ENCODE measurements around the gene SMG9.

Gene SMG9

GRCh38 chr19:43751466-43752220 is 3.1 kb downstream of the SMG9 start:
- peaks cover 12 to 53% (median 40%) of the 10 kb centered on the region in 3 donors for H3K36me3 ChIP-seq
- no peak for DNase-seq
- intact Hi-C loops (cut with DNase I; ENCODE audit: low total_unique reads), result no loop called here
- peaks cover 0 to 32% (median 16%) of the 10 kb centered on the region in 4 donors for H3K4me1 ChIP-seq
- TF ChIP-seq CTCF (IDR thresholded peaks at IDR 0.05), result no peak
- no peaks in the 10 kb centered on the region for H3K9me3 ChIP-seq
- no peak overlapping the region for H3K4me3 ChIP-seq
- no peak overlapping the region for H3K27ac ChIP-seq
- no peaks in the 10 kb centered on the region for H3K27me3 ChIP-seq

GRCh38 chr19:43749898-43750297 is 4.9 kb downstream of the SMG9 start:
- no peak for DNase-seq
- H3K4me3 ChIP-seq, result no peak overlapping the region
- H3K36me3 ChIP-seq, result peaks cover 24 to 66% (median 52%) of the 10 kb centered on the region in 3 donors
- intact Hi-C loops (cut with DNase I; ENCODE audit: low total_unique reads), result no loop called here
- H3K4me1 ChIP-seq, result peaks cover 0 to 26% (median 16%) of the 10 kb centered on the region in 4 donors
- no peaks in the 10 kb centered on the region for H3K9me3 ChIP-seq
- H3K27me3 ChIP-seq, result no peaks in the 10 kb centered on the region
- no peak for TF ChIP-seq CTCF (IDR thresholded peaks at IDR 0.05)
- no peak overlapping the region for H3K27ac ChIP-seq

GRCh38 chr19:43749152-43749551 is 5.6 kb downstream of the SMG9 start:
- no peaks in the 10 kb centered on the region for H3K27me3 ChIP-seq
- H3K9me3 ChIP-seq, result no peaks in the 10 kb centered on the region
- peaks cover 0 to 25% (median 16%) of the 10 kb centered on the region in 4 donors for H3K4me1 ChIP-seq
- no peak overlapping the region for H3K4me3 ChIP-seq
- no peak for TF ChIP-seq CTCF (IDR thresholded peaks at IDR 0.05)
- H3K36me3 ChIP-seq, result peaks cover 31 to 74% (median 57%) of the 10 kb centered on the region in 3 donors
- intact Hi-C loops (cut with DNase I; ENCODE audit: low total_unique reads), result no loop called here
- no peak overlapping the region for H3K27ac ChIP-seq
- DNase-seq, result no peak

- H3K36me3 ChIP-seq, result peaks cover 31 to 79% (median 62%) of the 10 kb centered on the region in 3 donors
- no peak for TF ChIP-seq CTCF (IDR thresholded peaks at IDR 0.05)
- intact Hi-C loops (cut with DNase I; ENCODE audit: low total_unique reads), result no loop called here
These were observed 6.1 kb downstream of the SMG9 start for GRCh38 chr19:43748685-43749084.

GRCh38 chr19:43748205-43748594 is 6.6 kb downstream of the SMG9 start:
- intact Hi-C loops (cut with DNase I; ENCODE audit: low total_unique reads), result no loop called here
- DNase-seq, result no peak
- peaks cover 31 to 83% (median 67%) of the 10 kb centered on the region in 3 donors for H3K36me3 ChIP-seq

More at GRCh38 chr19:43748685-43749084, 6.1 kb downstream of the SMG9 start:
- H3K9me3 ChIP-seq, result no peaks in the 10 kb centered on the region
- DNase-seq, result no peak
- no peak overlapping the region for H3K27ac ChIP-seq
- no peaks in the 10 kb centered on the region for H3K27me3 ChIP-seq
- H3K4me1 ChIP-seq, result peaks cover 0 to 21% (median 14%) of the 10 kb centered on the region in 4 donors
- H3K4me3 ChIP-seq, result no peak overlapping the region

More at GRCh38 chr19:43748205-43748594, 6.6 kb downstream of the SMG9 start:
- TF ChIP-seq CTCF (IDR thresholded peaks at IDR 0.05), result no peak
- Histone ChIP-seq H3K27me3 (no peaks in the 10 kb centered on the region), H3K4me1 (peaks cover 0 to 17% (median 11%) of the 10 kb centered on the region in 4 donors), H3K27ac (no peak overlapping the region), H3K4me3 (no peak overlapping the region), H3K9me3 (no peaks in the 10 kb centered on the region)

Data from tibial artery (tissue), 4 donors.